ENCODE measurements around the gene NOTCH1.
A peak's percentile ranks its signal among the peaks of the same experiment; 100 is the strongest.

NOTCH1 gene

DNA sequence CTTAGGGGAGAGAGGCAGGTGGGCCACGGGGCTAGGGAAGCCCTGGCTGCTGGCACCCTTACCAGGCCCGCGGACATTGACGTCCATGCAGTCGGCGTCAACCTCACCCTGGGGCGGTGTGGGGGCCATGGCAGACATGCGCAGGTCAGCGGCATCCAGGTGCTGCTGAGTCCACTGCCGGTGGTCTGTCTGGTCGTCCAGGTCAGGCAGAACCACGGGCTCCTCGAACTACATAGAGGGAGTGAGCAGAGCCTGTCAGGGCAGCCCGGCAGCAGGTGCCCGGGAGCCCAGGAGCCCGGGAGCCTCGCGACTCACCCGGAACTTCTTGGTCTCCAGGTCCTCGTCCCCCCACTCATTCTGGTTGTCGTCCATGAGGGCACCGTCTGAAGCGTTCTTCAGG, 44.2 kb downstream of the NOTCH1 start:
- no peak for DNase-seq (ENCODE audit: low read depth in 3 of 3)

- DNase-seq (ENCODE audit: low read depth in 3 of 3): no peak
Measured at GRCh38 chr9:136499935-136500910, 45.6 kb downstream of the NOTCH1 start.

DNA sequence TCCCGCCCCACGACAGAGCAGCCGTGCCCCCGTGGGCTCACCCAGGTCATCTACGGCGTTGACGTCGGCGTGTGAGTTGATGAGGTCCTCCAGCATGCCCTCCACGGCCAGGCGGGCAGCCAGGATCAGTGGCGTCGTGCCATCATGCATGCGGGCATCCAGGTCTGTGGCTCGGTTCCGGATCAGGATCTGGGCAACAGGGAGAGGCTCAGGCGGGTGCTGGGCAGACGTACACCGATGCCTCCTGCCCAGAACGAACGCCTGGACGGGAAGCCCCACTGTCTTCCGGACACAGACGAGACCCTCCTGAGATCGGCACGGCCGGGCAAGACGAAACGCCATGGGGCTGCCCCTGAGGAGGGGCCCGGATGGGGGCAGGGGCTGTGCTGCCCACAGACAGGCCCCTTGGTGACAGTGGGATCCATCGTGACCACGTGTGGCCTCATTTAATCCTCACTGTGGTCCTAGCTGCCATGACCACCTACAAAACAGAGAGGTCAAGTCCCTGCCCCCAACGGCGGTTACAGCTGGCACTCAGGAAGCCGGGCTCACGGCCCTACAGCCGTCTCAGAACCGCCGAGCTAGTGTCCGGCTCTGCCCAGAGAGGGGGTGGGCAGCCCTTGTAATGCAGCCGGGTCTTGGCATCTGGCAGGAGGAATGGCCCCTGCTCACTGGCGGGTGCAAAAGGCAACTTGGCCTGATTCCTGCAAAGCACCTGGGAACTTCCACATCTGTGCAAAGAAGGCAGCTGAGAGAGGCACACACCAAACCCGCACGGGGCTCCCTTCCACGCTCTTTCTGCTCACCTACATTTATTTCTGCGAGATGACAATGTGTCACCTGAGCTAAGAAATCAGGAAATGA, 46.5 kb downstream of the NOTCH1 start:
- DNase-seq (ENCODE audit: low read depth in 3 of 3): no peak

DNA sequence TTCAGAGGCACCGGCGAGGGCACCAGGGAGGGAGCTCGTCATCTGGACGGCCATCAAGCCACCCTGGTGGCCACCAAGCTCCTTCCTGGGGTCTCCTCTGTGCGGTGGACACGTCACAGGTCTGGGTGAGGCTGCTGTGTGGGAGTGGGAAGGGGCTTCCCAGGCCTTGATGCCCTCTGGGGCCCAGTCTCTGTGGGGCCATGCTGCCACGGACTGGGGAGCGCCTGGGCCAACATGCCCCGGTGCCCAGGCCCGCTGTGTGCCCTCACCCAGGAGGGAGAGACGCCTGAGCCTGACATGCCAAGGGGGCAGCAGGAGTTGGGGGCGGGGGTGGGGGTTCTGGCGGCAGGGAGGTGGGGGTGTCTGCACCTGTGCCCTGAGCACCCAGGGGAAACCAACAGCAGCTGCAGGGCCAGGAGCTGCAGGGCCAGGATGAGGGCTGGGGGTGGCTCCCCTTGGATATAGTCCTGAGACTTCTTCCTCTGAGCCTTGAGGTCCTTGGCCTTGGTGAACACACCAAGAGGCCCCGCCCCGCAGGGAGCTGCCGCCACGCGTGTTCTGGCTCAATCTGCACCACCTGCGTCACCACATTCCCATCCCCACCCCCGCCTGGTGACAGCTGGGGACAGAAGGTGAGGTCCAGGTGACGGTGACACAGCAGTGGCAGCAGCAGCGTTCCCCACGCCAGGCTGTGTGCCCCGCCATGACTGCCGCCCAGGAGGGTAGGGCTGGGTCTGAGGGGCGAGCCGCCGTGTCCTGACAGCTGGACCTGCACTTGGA, 47.7 kb downstream of the NOTCH1 start:
- DNase-seq (ENCODE audit: low read depth in 3 of 3): no peak

GRCh38 chr9:136496801-136497620, 48.8 kb downstream of the NOTCH1 start:
- DNase-seq (ENCODE audit: low read depth in 3 of 3): no peak

GRCh38 chr9:136496181-136496580, 49.7 kb downstream of the NOTCH1 start:
- no peak for DNase-seq (ENCODE audit: low read depth in 3 of 3)

GRCh38 chr9:136495238-136495800, 50.5 kb downstream of the NOTCH1 start:
- DNase-seq (ENCODE audit: low read depth in 3 of 3): no peak

- no peak for DNase-seq (ENCODE audit: low read depth in 3 of 3)
Measured at GRCh38 chr9:136494531-136495215, 51.2 kb downstream of the NOTCH1 start.

DNA sequence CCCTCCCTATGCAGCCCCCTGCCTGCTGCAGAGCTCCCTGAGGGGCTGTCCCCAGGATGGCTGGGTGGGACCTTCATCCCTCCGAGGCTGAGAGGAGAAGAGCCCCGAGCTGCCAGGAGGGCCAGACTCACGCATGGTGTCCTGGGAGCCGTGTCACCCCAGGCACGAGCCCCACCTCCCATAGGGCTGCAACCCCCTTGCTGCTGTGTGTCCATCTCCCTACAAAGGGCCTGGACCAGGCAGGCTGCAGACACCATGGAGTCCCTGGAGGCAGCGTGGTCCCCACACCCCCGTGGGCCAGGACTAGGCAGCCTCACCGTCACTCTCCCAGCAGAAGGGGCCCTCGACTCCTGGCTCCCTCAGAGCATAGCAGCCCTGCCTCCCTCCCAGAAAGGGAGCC, 51.8 kb downstream of the NOTCH1 start:
- DNase-seq (ENCODE audit: low read depth in 3 of 3): no peak

GRCh38 chr9:136493567-136493971, 52.3 kb downstream of the NOTCH1 start:
- DNase-seq (ENCODE audit: low read depth in 3 of 3): no peak

DNA sequence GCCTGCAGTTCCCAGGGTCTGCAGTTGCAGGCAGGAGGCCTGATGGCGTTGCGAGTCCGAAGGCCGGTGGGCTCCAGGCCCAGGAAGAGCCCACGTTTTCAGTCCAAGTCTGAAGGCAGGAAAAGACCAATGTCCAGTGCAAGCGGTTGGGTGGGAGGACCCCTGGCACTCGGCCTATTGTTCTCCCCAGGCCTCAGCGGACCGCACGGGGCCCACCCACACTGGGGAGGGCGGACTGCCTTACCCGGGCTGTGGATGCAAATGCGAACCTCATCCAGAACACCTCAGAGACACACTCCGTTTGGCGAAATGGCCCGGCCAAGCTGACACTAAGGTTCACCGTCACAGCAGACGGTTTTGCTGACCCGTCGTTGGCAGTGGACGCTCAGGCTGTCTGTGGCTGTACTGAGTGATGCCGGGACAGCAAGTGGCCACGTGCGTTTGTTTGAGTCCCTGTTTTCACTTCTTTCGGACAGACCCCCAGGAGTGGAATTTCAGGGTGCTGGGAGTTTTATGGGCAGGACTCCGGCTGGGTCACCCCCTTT, 52.8 kb downstream of the NOTCH1 start:
- DNase-seq (ENCODE audit: low read depth in 3 of 3): no peak

- DNase-seq (ENCODE audit: low read depth in 3 of 3): no peak
Measured at GRCh38 chr9:136489731-136490130, 56.1 kb downstream of the NOTCH1 start.

DNA sequence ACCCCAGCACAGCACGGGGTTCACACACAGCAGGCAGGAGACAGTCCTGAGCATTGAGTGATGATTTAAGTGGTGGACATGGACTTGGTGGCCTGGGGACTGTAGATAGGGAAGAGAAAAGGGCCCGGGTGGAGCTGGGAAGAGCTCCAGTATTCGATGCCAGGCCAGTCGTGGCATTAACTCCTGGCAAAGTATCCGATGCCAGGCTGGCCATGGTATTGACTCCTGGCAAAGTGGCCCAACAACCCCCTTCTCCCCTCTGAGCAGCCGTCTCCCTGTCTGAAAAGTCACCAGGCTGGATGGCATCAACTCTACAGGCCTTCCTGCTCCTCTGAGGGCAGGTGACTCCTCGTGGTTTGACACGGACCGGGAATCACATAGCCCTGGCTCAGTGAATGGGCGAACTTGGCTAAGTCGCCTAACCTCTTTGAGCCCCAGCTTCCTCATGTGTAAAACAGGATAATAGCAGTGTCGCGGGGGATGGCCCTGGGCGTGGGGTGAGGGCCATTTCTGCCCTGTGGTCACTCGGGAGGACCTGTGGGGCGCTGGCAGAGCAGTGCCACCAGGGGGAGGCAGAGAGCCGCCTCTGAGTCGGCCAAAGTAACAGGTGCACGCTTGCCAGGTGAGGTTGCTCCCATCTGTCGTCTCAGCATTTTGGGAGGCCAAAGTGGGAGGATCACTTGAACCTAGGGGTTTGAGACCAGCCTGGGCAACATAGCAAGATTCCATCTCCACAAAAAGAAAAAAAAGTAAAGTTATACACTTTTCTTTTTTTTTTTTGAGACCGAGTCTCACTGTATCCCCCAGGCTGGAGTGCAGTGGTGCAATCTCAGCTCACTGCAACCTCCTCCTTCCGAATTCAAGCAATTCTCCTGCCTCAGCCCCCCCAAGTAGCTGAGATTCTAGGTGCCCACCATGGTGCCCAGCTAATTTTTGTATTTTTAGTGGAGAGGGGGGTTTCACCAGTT, 57.3 kb downstream of the NOTCH1 start:
- DNase-seq (ENCODE audit: low read depth in 3 of 3): peak; percentile 46 to 70 (median 51)

GRCh38 chr9:136487672-136488071, 58.2 kb downstream of the NOTCH1 start:
- no peak for DNase-seq (ENCODE audit: low read depth in 3 of 3)

GRCh38 chr9:136486823-136487620, 58.8 kb downstream of the NOTCH1 start:
- DNase-seq (ENCODE audit: low read depth in 3 of 3): no peak

- no peak for DNase-seq (ENCODE audit: low read depth in 3 of 3)
Measured at GRCh38 chr9:136486131-136486530, 59.7 kb downstream of the NOTCH1 start.

Data from stimulated activated CD4-positive, alpha-beta T cell treated with anti-CD3 and anti-CD28 coated beads, TNF-alpha, amount 100 ng/mL, for 24 hours (primary cell).